HG03196 (cell line): Measurements from ENCODE around the gene TNFRSF25.
"Not testable (repeated sequence)": the region's sequence is repeated elsewhere in the genome, so short reads cannot be mapped to it uniquely, and the experiment has no call there.

Experiments
- ATAC-seq: cut with Tn5 transposase; IDR thresholded peaks from one replicate; pipeline ENCODE4 v1.9.1; 2021; ENCODE audit not compliant: unreplicated experiment

TNFRSF25 gene

GRCh38 chr1:6454856-6455751 is 10.9 kb downstream of the TNFRSF25 start:
- no peak for ATAC-seq

DNA sequence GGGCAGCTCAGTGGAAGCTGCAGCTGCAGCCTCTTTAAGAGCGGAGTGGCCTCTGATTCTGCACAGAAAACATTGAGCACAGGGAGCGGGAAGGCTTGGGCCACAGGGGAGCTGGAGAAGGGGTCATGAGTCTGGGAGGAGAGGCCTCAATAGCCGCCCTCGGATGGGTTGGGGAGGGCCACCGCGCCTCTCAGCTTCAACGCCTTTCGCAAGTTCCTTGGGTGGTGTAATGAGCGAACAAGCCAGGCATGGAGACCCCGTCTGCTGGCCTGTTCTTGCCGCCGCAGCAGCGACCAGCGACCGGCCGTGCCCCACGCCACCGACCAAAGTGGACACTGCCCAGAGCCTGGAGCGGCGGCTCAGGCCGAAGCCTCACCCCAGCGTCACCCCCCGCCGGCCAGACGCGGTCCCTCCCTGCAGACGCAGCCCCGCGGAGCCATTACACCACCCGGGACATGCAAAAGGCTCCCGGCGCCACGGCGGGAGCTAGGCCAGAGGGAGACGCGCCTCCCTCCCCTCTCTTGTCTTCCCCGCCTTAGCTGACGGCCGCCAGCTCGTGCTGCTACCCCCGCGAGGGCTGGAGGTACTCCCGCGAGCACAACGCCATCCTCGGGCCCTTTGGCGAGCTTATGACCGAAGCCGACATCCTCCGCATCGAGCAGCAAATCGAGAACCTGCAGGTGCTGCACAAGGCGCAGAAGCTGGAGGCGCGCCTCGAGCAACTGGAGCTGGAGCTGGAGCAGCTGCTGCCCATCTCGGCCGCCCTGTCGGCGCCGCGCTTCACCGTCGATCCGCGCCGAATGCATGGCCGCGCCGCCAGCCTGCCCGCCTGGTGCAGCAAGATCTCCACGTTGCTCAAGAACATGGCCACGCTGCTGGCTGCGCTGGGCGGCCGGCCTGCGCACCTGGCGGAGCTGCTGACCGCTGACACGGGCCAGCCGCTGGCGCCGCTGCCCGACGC is 11.8 kb downstream of the TNFRSF25 start:
- ATAC-seq = not testable (repeated sequence)

- ATAC-seq = no peak
Observed at GRCh38 chr1:6450943-6451373, 15.0 kb downstream of the TNFRSF25 start.

- ATAC-seq = not testable (repeated sequence)
Observed at GRCh38 chr1:6450486-6450885, 15.5 kb downstream of the TNFRSF25 start.

GRCh38 chr1:6450005-6450450 is 15.9 kb downstream of the TNFRSF25 start:
- ATAC-seq = no peak

DNA sequence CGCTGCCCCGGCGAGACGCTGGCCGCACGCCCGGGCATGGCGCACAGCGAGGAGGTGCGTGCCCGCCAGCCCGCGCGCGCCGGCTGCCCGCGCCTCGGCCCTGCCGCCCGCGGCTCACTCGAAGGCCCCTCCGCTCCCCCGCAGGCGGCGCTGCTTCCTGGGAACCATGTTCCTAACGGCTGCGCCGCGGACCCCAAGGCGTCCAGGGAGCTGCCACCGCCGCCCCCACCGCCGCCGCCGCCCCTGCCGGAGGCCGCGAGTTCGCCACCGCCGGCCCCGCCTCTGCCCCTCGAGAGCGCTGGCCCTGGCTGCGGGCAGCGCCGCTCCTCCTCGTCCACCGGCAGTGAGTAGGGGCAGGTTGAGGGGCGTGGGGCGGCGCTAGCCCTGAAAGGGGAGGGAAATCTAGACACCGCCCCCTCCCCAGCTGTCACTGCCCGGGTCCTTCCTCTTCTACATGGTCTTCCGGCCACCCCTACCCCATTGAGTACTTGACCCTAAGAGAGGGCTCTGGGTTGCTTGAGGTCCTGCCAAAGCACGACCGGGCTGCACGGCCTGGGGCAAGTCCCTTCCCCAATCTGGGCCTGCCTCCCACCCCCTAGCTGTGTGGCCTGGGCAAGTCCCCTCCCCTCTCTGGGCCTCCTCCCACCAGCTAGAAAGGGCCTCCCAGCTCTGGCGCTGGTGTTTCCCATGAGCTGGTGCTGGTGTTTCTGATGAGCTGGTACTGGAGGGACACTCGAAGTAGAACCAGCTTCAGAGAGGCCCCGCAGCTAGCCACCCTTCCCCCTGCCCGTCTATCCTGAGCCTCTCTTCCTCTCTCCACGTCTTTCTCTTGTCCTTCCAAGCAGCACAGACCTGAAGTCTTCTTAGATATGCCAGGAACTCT is 17.0 kb downstream of the TNFRSF25 start:
- ATAC-seq = no peak

GRCh38 chr1:6447818-6448748 is 17.9 kb downstream of the TNFRSF25 start:
- ATAC-seq = no peak

DNA sequence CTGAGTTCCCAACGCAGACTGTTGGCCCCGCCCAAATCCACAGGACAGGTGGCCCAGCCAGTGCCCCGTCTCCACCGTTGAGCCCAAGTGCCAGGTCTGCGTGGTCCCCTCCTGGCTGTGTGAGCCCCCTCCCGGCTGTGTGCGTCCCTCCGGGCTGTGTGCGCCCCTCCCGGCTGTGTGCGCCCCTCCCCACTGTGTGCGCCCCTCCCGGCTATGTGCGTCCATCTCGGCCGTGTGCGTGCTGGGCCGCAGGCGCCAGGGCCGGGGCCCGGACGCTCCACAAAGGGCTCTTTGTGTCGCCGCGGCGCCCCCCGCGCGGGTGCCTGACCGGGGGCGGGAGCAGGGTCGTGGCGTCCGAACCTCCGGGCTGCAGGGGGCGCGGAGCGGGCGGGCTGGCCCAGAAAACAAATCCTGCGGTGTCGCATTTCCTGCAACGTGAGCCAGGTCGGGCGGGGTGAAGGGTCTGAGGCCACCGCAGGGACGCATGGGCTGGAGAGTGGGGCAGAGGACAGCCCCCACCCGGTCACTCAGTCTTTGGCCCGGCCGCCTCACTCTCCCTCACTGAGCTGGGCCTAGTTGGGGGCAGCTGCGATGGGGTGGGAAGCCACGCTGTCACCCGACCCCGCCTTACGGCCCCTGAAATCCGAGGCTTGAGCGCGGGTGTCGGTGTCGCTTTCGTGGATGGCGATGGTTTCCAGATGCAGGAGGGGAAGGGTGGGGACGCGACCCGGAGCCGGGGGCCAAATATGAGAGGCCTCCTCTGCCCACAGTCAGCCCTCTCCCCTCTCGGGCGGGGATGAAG is 18.8 kb downstream of the TNFRSF25 start:
- ATAC-seq = no peak

GRCh38 chr1:6446665-6447015 is 19.3 kb downstream of the TNFRSF25 start:
- ATAC-seq = no peak

DNA sequence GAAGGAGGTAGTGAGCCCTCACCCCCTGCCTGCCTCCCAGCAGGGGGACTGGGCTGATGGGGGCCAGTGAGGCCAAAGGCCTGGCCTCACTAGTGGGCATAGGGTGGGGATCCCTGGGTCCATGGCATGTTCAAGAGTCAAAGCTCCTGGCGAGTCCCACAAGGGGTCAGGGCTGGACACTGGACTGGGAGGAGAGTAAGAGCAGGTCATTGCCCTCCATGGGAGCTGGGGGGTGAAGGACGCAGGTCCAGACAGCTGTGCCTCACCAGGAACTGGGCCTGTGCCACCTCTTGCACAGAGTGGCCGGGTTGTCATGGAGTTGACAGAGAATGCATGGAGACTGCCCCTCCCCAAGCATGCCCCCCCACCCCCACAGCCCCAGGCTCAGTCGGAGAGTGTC is 20.0 kb downstream of the TNFRSF25 start:
- ATAC-seq = not testable (repeated sequence)

DNA sequence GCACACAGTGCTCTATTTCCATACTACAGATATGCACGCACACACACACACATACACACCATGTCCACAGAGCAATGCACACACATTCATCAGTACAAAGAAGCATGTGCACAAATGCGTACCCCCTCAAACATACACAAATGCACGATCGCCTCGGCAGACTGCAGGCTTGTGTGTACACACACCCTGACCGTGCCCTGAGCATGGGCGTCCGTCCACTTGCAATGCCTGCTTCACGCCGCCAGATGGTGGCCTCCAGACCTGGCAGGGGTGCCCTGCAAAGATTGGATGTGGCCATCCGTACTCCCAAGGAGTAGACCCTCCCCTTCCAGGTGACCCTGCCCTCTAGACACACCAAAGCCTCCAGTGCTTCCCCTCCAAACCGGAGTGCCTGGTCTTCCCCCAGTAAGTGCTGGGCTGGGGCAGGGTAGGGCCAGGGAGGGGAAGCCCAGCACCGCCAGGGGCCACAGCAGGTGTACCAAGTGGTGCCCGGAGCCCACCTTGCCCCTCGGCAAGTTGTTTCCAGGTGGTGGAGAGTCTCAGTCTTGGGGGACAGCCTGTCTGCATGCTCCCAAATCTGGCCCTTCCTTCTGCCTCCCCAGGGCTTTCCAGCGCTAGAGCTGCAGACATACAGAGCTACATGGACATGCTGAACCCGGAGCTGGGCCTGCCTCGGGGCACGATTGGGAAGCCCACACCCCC is 20.8 kb downstream of the TNFRSF25 start:
- ATAC-seq = no peak

- ATAC-seq = no peak
Observed at GRCh38 chr1:6444377-6444776, 21.6 kb downstream of the TNFRSF25 start.

DNA sequence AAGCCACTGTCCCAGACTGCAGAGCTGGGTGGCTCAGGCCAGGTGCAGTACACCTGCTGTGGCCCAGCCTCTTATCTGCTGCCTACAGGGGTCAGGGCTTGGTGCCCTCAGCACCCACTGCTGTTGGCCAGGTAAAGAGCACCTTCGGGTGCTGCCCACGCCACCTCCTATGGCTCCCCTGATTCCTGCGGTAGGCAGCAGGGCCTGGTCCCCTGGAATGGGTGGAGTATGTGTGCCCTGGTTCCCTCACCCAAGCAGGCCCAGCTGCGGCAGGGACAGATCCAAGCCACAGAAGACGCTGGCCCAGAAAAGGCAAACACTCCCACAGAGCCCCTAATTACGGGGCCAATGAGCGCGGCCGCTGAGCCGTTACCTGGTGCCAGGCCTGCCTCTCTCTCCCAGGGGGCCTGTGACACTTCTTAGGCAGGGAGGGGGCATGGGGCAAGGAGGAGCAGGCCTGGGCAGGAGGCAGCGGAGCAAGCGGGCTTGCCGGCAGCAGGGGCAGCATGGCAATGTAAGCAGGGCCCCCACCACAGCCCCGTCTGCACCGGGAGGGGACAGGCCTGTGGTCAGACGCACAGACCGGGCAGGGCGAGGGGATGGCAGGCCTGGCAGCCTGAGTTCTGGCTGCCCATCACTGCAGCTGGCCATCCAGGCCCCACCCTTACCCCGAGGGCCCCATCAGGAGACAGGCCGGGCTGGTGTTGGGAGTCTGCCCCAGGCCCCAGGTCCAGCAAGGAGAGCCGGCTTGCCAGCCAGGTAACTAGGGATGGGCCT is 22.4 kb downstream of the TNFRSF25 start:
- no peak for ATAC-seq

GRCh38 chr1:6441586-6441985 is 24.4 kb downstream of the TNFRSF25 start:
- no peak for ATAC-seq

- no peak for ATAC-seq
Observed at GRCh38 chr1:6440198-6441126, 25.5 kb downstream of the TNFRSF25 start.

DNA sequence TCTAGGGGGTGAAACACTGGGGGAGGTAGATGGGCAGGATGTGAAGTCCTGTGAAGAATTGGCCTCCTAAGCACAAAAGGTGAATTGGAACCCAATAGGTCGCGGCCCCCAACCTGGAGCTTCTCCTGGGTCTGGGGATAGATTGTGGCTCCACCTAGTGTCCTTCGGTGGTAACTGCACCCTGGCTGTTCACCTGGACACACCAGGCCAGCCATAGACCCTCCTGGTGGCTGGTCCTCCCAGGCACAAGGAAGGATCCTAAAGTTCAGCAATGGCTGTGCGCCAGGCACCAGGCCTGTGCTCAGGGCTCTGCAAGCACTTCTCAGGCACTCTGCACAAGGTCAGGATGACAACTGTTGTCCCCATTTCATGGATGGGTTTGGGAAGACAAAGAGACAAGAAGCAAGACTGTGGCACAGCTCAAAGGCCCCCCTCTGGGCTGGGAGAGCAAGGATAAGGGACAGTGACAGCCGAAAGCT is 27.9 kb downstream of the TNFRSF25 start:
- ATAC-seq = no peak
